ENCODE data around the gene CHST15. TPM values are rescaled to one million over a fixed set of nuclear protein-coding genes. Genes with fewer than 3 reads are reported as not detected.
A peak's percentile ranks its signal among the peaks of the same experiment; 100 is the strongest.

Gene CHST15
- total RNA-seq, 8 experiments from 2014 or later, result 0.31 to 26.5 (median 15.6) TPM; not detected in 1

DNA sequence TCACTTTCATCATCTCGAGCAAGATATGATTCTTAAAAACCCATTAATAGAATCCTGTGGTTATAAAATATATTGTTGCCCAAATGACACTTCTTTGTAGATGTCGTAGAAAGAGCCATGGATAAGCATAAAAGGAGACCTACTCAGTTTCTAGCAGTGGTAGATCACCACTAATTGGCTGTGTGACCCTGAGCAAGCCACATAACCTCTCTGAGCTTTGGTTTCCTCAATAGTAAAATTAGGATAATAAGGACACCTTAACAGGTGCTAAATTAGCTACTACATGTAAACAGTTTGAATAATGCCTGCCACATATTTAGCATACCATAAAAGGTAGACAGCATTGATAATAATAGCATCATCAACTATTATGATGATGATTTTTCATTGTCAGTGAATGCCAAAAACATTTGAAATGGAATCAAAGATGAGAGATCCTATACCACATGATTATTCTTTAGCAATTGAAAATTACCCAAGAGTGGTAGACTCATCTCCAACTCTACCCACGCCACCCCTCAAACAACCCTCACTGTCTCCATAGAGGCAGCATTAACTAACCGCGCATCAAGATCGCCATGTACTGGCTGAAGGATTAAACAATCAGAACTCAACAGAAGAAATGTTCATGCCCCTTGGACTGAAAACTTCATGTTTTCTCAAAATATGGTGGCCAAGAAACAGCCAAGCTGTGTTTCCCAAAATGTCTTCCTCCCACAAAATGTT is 45.8 kb downstream of the CHST15 start:
- in situ Hi-C loops (cut with MboI; ENCODE audit: low pct_unique_long_range_greater_than_20kb in 2 of 9, low sequenced_read_pairs in 9 of 9, unreplicated experiment in 9 of 9), result no loop called here
- H3K27ac ChIP-seq, result no peak overlapping the region
- peaks cover 22 to 24% of the 10 kb centered on the region in 2 donors for H3K4me1 ChIP-seq (replicated peaks in 1 of 2)
- WGBS, 10 experiments, result 3 to 100% (median 91%) methylated on average over 1 to 6 of the region's 6 CpGs
- H3K4me3 ChIP-seq, result no peak overlapping the region
- no peak for ATAC-seq (replicated peaks in 6 of 8)

- Histone ChIP-seq H3K4me1 (replicated peaks in 1 of 2) (peaks cover 9 to 28% of the 10 kb centered on the region in 2 donors), H3K4me3 (no peak overlapping the region), H3K27ac (no peak overlapping the region)
- in situ Hi-C loops (cut with MboI; ENCODE audit: low pct_unique_long_range_greater_than_20kb in 2 of 9, low sequenced_read_pairs in 9 of 9, unreplicated experiment in 9 of 9), result no loop called here
- WGBS, 10 experiments, result 45 to 99% (median 83%) methylated on average over 4 to 12 of the region's 18 CpGs; no CpG with 5 or more reads in 3 of the 10 experiments
- no peak for ATAC-seq (replicated peaks in 6 of 8)
Observed at GRCh38 chr10:124045801-124046355, 47.5 kb downstream of the CHST15 start.

DNA sequence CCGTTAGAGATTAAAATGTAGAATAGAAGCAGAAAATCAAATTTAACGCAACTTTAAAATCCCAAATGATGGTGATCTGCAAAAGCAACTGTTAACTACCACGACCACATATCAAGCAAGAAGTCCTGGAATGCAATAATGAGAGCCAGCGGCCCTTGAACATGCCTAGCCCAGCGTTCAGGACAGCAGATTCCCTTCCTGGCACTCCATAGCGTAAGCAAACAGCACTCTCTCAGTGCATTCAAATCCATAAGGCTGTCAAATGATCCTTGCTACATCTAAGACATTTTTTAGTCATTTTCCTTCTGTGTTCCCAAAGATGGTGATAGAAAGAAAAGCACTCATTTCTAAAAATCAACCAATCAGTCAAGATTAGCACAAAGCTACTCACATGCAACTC is 48.1 kb downstream of the CHST15 start:
- 37 to 98% (median 89%) methylated on average over 3 to 6 of the region's 6 CpGs; no CpG with 5 or more reads in 1 of the 10 experiments for WGBS, 10 experiments
- in situ Hi-C loops (cut with MboI; ENCODE audit: low pct_unique_long_range_greater_than_20kb in 2 of 9, low sequenced_read_pairs in 9 of 9, unreplicated experiment in 9 of 9), result no loop called here
- ATAC-seq (replicated peaks in 6 of 8), result no peak

DNA sequence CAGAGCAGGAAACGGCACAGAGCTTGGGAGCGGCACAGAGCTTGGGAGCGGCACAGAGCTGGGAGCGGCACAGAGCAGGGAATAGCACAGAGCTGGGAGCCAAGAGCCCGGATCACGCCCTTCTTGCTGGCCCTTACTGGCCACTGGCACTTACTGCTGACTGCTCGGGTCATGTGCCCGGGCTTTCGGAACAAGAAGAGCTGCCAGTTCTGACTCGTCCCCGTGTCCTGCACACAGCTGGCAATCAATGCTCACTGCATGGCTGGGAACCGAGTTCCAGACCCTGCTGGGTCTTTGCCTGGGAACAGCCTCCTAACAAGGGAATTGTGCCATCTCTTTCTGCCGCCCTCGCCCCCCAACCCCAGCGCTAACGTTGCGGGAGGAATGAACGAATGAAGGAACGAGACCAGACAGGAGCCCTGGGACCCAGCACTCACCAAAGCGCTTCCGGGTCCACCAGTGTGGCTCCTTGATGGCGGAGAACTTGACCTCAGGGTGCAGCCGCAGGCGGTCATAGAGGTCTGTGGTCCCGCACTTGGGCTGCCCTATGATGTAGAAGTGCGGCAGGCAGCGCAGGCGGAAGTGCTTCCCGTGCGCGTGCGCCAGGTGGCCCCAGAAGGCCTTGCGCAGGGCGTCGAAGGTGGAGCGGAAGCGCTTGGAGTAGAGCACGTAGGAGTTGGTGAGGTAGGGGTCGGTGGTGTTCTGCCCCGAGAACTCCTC is 49.1 kb downstream of the CHST15 start:
- peaks cover 3 to 30% of the 10 kb centered on the region in 2 donors for H3K4me1 ChIP-seq (replicated peaks in 1 of 2)
- no peak for ATAC-seq (replicated peaks in 6 of 8)
- no peak overlapping the region for H3K27ac ChIP-seq
- in situ Hi-C loops (cut with MboI; ENCODE audit: low pct_unique_long_range_greater_than_20kb in 2 of 9, low sequenced_read_pairs in 9 of 9, unreplicated experiment in 9 of 9), result no loop called here
- 63 to 100% (median 97%) methylated on average over 2 to 23 of the region's 40 CpGs; no CpG with 5 or more reads in 2 of the 10 experiments for WGBS, 10 experiments
- H3K4me3 ChIP-seq, result no peak overlapping the region

More for the DNA sequence above, 48.1 kb downstream of the CHST15 start:
- peaks cover 3 to 28% of the 10 kb centered on the region in 2 donors for H3K4me1 ChIP-seq (replicated peaks in 1 of 2)
- H3K4me3 ChIP-seq, result no peak overlapping the region
- no peak overlapping the region for H3K27ac ChIP-seq

GRCh38 chr10:124043310-124044142 is 49.9 kb downstream of the CHST15 start:
- peak in 3 of 8 experiments; percentile 43 to 70 (median 48) for ATAC-seq (replicated peaks in 6 of 8)
- in situ Hi-C loops (cut with MboI; ENCODE audit: low pct_unique_long_range_greater_than_20kb in 2 of 9, low sequenced_read_pairs in 9 of 9, unreplicated experiment in 9 of 9), result no loop called here
- Histone ChIP-seq H3K27ac (no peak overlapping the region), H3K4me3 (no peak overlapping the region), H3K4me1 (replicated peaks in 1 of 2) (peaks cover 3 to 31% of the 10 kb centered on the region in 2 donors)
- 10 to 80% (median 54%) methylated on average over 2 to 11 of the region's 12 CpGs for WGBS, 10 experiments

- peaks cover 3 to 26% of the 10 kb centered on the region in 2 donors for H3K4me1 ChIP-seq (replicated peaks in 1 of 2)
- no peak overlapping the region for H3K4me3 ChIP-seq
- in situ Hi-C loops (cut with MboI; ENCODE audit: low pct_unique_long_range_greater_than_20kb in 2 of 9, low sequenced_read_pairs in 9 of 9, unreplicated experiment in 9 of 9), result no loop called here
- H3K27ac ChIP-seq, result no peak overlapping the region
- WGBS, 10 experiments, result 17 to 93% (median 54%) methylated on average over 1 to 4 of the region's 8 CpGs; no CpG with 5 or more reads in 1 of the 10 experiments
- no peak for ATAC-seq (replicated peaks in 6 of 8)
Observed at GRCh38 chr10:124042656-124043309, 50.6 kb downstream of the CHST15 start.

DNA sequence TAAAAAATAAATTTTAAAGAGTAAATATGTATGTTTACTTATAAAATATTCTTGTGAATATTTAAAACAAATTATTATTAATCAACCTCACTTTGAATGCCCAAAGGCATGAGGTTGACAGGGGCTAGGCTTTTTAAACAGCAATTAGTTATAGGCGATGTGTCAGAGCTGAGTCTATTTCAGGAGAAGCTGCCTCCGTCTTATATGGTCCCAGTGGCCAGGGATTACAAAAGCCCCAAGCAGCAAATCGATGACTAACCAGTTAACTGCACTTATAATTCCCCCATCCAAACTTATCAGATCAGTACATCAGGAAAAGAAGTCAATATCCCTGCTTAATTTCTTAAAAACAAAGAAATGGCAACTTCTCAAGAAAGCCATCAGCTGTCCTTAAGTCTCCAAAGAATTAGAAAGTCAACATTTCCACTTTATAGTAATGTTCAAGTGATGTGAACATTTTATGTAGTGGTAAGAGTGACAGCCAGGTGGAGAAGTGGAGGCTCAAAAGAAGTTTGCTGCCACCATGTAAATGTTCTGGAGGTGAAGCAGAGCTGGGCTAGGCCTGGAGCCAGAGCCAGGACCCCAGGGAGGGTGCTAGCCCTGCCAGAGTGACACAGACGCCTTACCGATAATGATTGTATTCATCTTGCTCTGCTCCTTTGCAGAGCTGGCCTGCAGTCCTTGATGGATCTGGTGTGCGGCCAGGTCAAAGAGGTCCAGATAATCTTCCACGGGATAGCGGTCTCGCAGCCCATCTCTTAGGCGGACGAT is 51.5 kb downstream of the CHST15 start:
- peak in 5 of 8 experiments; percentile 32 to 73 (median 47) for ATAC-seq (replicated peaks in 6 of 8)
- in situ Hi-C loops (cut with MboI; ENCODE audit: low pct_unique_long_range_greater_than_20kb in 2 of 9, low sequenced_read_pairs in 9 of 9, unreplicated experiment in 9 of 9), result no loop called here
- 52 to 100% (median 75%) methylated on average over 1 to 6 of the region's 11 CpGs; no CpG with 5 or more reads in 2 of the 10 experiments for WGBS, 10 experiments
- H3K4me3 ChIP-seq, result no peak overlapping the region
- H3K27ac ChIP-seq, result no peak overlapping the region
- peaks cover 3 to 26% of the 10 kb centered on the region in 2 donors for H3K4me1 ChIP-seq (replicated peaks in 1 of 2)

- in situ Hi-C loops (cut with MboI; ENCODE audit: low pct_unique_long_range_greater_than_20kb in 2 of 9, low sequenced_read_pairs in 9 of 9, unreplicated experiment in 9 of 9), result no loop called here
- Histone ChIP-seq H3K4me1 (replicated peaks in 1 of 2) (peaks cover 12 to 35% of the 10 kb centered on the region in 2 donors), H3K4me3 (no peak overlapping the region), H3K27ac (no peak overlapping the region)
- 34 to 100% (median 83%) methylated on average over 1 to 5 of the region's 7 CpGs; no CpG with 5 or more reads in 1 of the 10 experiments for WGBS, 10 experiments
- no peak for ATAC-seq (replicated peaks in 6 of 8)
Observed at GRCh38 chr10:124040451-124041188, 52.8 kb downstream of the CHST15 start.

GRCh38 chr10:124039483-124040013 is 53.9 kb downstream of the CHST15 start:
- no peak overlapping the region for H3K27ac ChIP-seq
- in situ Hi-C loops (cut with MboI; ENCODE audit: low pct_unique_long_range_greater_than_20kb in 2 of 9, low sequenced_read_pairs in 9 of 9, unreplicated experiment in 9 of 9), result no loop called here
- WGBS, 10 experiments, result 0 to 100% (median 82%) methylated on average over 1 to 5 of the region's 11 CpGs; no CpG with 5 or more reads in 5 of the 10 experiments
- H3K4me1 ChIP-seq (replicated peaks in 1 of 2), result peaks cover 12 to 38% of the 10 kb centered on the region in 2 donors
- H3K4me3 ChIP-seq, result no peak overlapping the region
- ATAC-seq (replicated peaks in 6 of 8), result no peak

DNA sequence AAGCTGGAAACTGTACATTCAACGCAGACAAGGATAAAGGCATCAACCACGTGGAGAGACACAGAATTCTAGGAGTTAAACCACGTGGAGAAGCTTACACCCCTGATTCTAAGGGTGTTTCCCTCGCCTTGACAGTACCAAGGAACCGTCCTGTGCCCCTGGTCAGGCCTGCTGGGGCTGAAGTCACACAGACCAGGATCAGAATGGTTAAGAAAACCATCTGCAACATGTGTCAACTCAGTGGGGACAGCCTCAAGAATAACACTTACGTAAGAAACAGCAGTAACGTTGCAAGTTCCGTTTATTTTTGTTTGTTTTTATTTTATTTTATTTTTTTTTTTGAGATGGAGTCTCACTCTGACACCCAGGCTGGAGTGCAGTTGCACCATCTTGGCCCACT is 55.6 kb downstream of the CHST15 start:
- WGBS, 10 experiments, result 35 to 100% (median 93%) methylated on average over 1 to 7 of the region's 8 CpGs; no CpG with 5 or more reads in 2 of the 10 experiments
- Histone ChIP-seq H3K27ac (no peak overlapping the region), H3K4me1 (replicated peaks in 1 of 2) (peaks cover 9 to 33% of the 10 kb centered on the region in 2 donors), H3K4me3 (no peak overlapping the region)
- no peak for ATAC-seq (replicated peaks in 6 of 8)
- in situ Hi-C loops (cut with MboI; ENCODE audit: low pct_unique_long_range_greater_than_20kb in 2 of 9, low sequenced_read_pairs in 9 of 9, unreplicated experiment in 9 of 9), result no loop called here

- no peak overlapping the region for H3K27ac ChIP-seq
- ATAC-seq (replicated peaks in 6 of 8), result no peak
- WGBS, 10 experiments, result 62 to 100% (median 96%) methylated on average over 1 to 4 of the region's 5 CpGs; no CpG with 5 or more reads in 4 of the 10 experiments
- peaks cover 9 to 32% of the 10 kb centered on the region in 2 donors for H3K4me1 ChIP-seq (replicated peaks in 1 of 2)
- in situ Hi-C loops (cut with MboI; ENCODE audit: low pct_unique_long_range_greater_than_20kb in 2 of 9, low sequenced_read_pairs in 9 of 9, unreplicated experiment in 9 of 9), result no loop called here
- no peak overlapping the region for H3K4me3 ChIP-seq
Observed at GRCh38 chr10:124037286-124037685, 56.1 kb downstream of the CHST15 start.
